Measurements from ENCODE around the gene DTD1. TPM values are rescaled to one million over a fixed set of nuclear protein-coding genes. Genes with fewer than 3 reads are reported as not detected.

The DTD1 gene
- total RNA-seq, 2 experiments from 2014 or later = 27.6 to 43.0 TPM

DNA sequence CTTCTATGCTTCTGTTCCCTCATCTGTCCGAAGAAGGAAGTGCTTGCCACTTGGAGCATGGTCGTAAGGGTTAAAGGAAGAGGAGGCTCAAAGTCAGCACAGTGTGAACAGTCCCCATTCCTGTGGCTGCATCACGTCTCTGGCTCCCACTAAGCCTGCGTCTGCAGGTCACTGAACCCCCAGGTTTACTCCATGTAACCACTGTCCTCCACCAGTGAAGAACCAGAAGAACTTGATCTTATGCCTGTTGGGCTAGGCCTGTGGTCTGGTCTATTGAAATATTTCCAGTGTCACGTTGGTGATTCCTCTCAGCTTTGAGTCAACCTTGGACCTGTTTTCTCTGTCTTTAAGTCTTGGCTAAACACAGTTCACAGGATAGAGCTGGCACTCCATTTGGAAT lies 179.8 kb downstream of the DTD1 start:
- H3K36me3 ChIP-seq (ENCODE audit: insufficient read depth, low read length) = no peaks in the 10 kb centered on the region
- no peaks in the 10 kb centered on the region for H4K20me1 ChIP-seq (ENCODE audit: insufficient read depth, low read length)
- no peak overlapping the region for H3K4me3 ChIP-seq (ENCODE audit: low read depth, low read length, poor library complexity, severe bottlenecking)
- DNase-seq (ENCODE audit: low spot score) = no peak
- ChIA-PET POLR2A (no interaction called here), CTCF (ENCODE audit: unreplicated experiment) (no interaction called here)
- H3K27ac ChIP-seq (ENCODE audit: low read depth, low read length, poor library complexity, severe bottlenecking) = no peak overlapping the region
- H2AFZ ChIP-seq (ENCODE audit: low read length) = no peak overlapping the region
- no peaks in the 10 kb centered on the region for H3K4me1 ChIP-seq (ENCODE audit: insufficient read depth, low read length, poor library complexity, severe bottlenecking)
- no peaks in the 10 kb centered on the region for H3K9me2 ChIP-seq (ENCODE audit: insufficient read depth, low read length)
- no peaks in the 10 kb centered on the region for H3K9me3 ChIP-seq (ENCODE audit: low read length)
- no TSS peak for BruUV-seq (replicated peaks)
- intact Hi-C loops (cut with micrococcal nuclease; ENCODE audit: unreplicated experiment) = no loop called here
- no peaks in the 10 kb centered on the region for H3K79me2 ChIP-seq (ENCODE audit: insufficient read depth, low read depth, low read length)
- H3K4me2 ChIP-seq (ENCODE audit: low read length) = no peak overlapping the region
- TF ChIP-seq CTCF (conservative IDR thresholded peaks at IDR 0.05; ENCODE audit: low read length) = no peak
- no peak for TF ChIP-seq EZH2phosphoT487 (IDR thresholded peaks at IDR 0.05; ENCODE audit: borderline replicate concordance, low read depth, low read length)

DNA sequence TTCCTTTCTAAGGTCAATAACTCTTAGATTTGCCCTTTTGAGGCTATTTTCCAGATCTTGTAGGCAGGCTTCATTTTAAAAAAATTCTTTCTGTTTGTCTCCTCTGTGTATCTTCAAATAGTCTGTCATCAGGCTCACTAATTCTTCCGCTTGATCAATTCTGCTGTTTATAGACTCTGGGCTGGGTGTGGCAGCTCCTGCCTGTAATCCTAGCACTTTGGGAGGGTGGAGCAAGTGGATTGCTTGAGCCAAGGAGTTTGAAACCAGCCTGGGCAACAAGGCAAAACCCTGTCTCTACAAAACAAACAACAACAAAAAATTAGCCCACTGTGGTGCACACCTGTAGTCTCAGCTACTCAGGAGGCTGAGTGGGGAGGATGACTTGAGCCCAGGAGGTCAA lies 185.7 kb downstream of the DTD1 start:
- POLR2A ChIA-PET = no interaction called here
- H3K4me2 ChIP-seq (ENCODE audit: low read length) = no peak overlapping the region
- DNase-seq (ENCODE audit: low spot score) = no peak

GRCh38 chr20:18774207-18774606 lies 186.4 kb downstream of the DTD1 start:
- POLR2A ChIA-PET = interaction anchor here (1.0 kb wide), 1 partner anchor 20 kb away, joined by 5 read pairs; no protein-coding TSS in a partner anchor
- Histone ChIP-seq H3K27ac (ENCODE audit: low read depth, low read length, poor library complexity, severe bottlenecking) (no peak overlapping the region), H3K36me3 (ENCODE audit: insufficient read depth, low read length) (no peaks in the 10 kb centered on the region), H3K79me2 (ENCODE audit: insufficient read depth, low read depth, low read length) (no peaks in the 10 kb centered on the region), H3K9me3 (ENCODE audit: low read length) (no peaks in the 10 kb centered on the region), H3K4me2 (ENCODE audit: low read length) (no peak overlapping the region), H3K4me3 (ENCODE audit: low read depth, low read length, poor library complexity, severe bottlenecking) (no peak overlapping the region), H3K9me2 (ENCODE audit: insufficient read depth, low read length) (no peaks in the 10 kb centered on the region), H4K20me1 (ENCODE audit: insufficient read depth, low read length) (no peaks in the 10 kb centered on the region), H2AFZ (ENCODE audit: low read length) (no peak overlapping the region), H3K4me1 (ENCODE audit: insufficient read depth, low read length, poor library complexity, severe bottlenecking) (no peaks in the 10 kb centered on the region)
- no TSS peak for BruUV-seq (replicated peaks)
- no peak for DNase-seq (ENCODE audit: low spot score)
- intact Hi-C loops (cut with micrococcal nuclease; ENCODE audit: unreplicated experiment) = no loop called here
- TF ChIP-seq EZH2phosphoT487 (IDR thresholded peaks at IDR 0.05; ENCODE audit: borderline replicate concordance, low read depth, low read length) (no peak), CTCF (conservative IDR thresholded peaks at IDR 0.05; ENCODE audit: low read length) (no peak)
- CTCF ChIA-PET (ENCODE audit: unreplicated experiment) = no interaction called here

More for the DNA sequence above, 185.7 kb downstream of the DTD1 start:
- no TSS peak for BruUV-seq (replicated peaks)
- intact Hi-C loops (cut with micrococcal nuclease; ENCODE audit: unreplicated experiment) = no loop called here
- H3K4me1 ChIP-seq (ENCODE audit: insufficient read depth, low read length, poor library complexity, severe bottlenecking) = no peaks in the 10 kb centered on the region
- CTCF ChIA-PET (ENCODE audit: unreplicated experiment) = no interaction called here
- H3K27ac ChIP-seq (ENCODE audit: low read depth, low read length, poor library complexity, severe bottlenecking) = no peak overlapping the region
- H4K20me1 ChIP-seq (ENCODE audit: insufficient read depth, low read length) = no peaks in the 10 kb centered on the region
- H2AFZ ChIP-seq (ENCODE audit: low read length) = no peak overlapping the region
- TF ChIP-seq CTCF (conservative IDR thresholded peaks at IDR 0.05; ENCODE audit: low read length) (no peak), EZH2phosphoT487 (IDR thresholded peaks at IDR 0.05; ENCODE audit: borderline replicate concordance, low read depth, low read length) (no peak)
- H3K9me3 ChIP-seq (ENCODE audit: low read length) = no peaks in the 10 kb centered on the region
- H3K9me2 ChIP-seq (ENCODE audit: insufficient read depth, low read length) = no peaks in the 10 kb centered on the region
- H3K36me3 ChIP-seq (ENCODE audit: insufficient read depth, low read length) = no peaks in the 10 kb centered on the region
- no peaks in the 10 kb centered on the region for H3K79me2 ChIP-seq (ENCODE audit: insufficient read depth, low read depth, low read length)
- H3K4me3 ChIP-seq (ENCODE audit: low read depth, low read length, poor library complexity, severe bottlenecking) = no peak overlapping the region
